ENCODE measurements around the gene ARG2. TPM values are rescaled to one million over a fixed set of nuclear protein-coding genes. Genes with fewer than 3 reads are reported as not detected.

ARG2 gene
- total and polyA plus RNA-seq, 2 of the 4 experiments (the other 2 are of a cell fraction) = 1.1 to 2.5 TPM

- TF ChIP-seq, protein P1, sequence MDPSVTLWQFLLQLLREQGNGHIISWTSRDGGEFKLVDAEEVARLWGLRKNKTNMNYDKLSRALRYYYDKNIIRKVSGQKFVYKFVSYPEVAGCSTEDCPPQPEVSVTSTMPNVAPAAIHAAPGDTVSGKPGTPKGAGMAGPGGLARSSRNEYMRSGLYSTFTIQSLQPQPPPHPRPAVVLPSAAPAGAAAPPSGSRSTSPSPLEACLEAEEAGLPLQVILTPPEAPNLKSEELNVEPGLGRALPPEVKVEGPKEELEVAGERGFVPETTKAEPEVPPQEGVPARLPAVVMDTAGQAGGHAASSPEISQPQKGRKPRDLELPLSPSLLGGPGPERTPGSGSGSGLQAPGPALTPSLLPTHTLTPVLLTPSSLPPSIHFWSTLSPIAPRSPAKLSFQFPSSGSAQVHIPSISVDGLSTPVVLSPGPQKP (IDR thresholded peaks at IDR 0.05; ENCODE audit: borderline replicate concordance, low read depth, low read length) = no peak
- TF ChIP-seq SMC3 (IDR thresholded peaks at IDR 0.05; ENCODE audit: low read depth, low read length) = no peak
These were observed at the start of gene ARG2 (continued) for GRCh38 chr14:67619446-67620216.

DNA sequence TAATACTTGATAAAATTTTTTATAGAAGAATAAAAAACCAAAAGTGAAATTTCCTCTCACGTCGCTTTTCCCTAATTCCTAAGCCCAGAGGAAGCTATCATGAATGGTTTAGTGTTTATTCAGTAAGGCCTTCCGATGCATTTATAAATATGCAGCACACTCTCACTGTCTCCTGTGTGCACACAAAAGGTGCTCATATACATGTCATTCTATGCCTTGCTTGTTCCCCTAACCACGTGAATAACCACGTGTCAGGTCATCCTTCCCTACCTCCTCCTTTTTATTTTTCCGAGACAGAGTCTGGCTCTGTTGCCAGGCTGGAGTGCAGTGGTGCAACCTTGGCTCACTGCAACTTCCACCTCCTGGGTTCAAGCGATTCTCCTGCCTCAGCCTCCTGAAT is 49.3 kb upstream of the ARG2 start:
- no peak overlapping the region for H3K18ac ChIP-seq (ENCODE audit: low read depth, low read length)
- no peaks in the 10 kb centered on the region for H3K36me3 ChIP-seq (ENCODE audit: control insufficient read depth, insufficient read depth, low read length)
- H3K9me3 ChIP-seq (ENCODE audit: control insufficient read depth, insufficient read depth, low read length) = no peaks in the 10 kb centered on the region
- no peak overlapping the region for H3K4ac ChIP-seq (ENCODE audit: low read depth, low read length)
- ChIA-PET CTCF (interaction anchor here (0.6 to 3.6 kb wide), 8 partner anchors 10 to 143 kb away, joined by 3 to 39 read pairs (median 6); no protein-coding TSS in a partner anchor), POLR2A (ENCODE audit: unreplicated experiment) (no interaction called here)
- intact Hi-C loops (cut with micrococcal nuclease) = no loop called here
- no peak overlapping the region for H2BK15ac ChIP-seq (ENCODE audit: low read depth, low read length)
- H2BK120ac ChIP-seq (ENCODE audit: low read depth, low read length) = no peak overlapping the region
- no peaks in the 10 kb centered on the region for H3K9me1 ChIP-seq (ENCODE audit: insufficient read depth, low read length)
- no peaks in the 10 kb centered on the region for H3K4me1 ChIP-seq (ENCODE audit: control insufficient read depth, insufficient read depth, low read length)
- no peak overlapping the region for H3K23ac ChIP-seq (ENCODE audit: low read depth, low read length)
- in situ Hi-C loops (cut with MboI; ENCODE audit: low sequenced_read_pairs) = no loop called here
- no peak overlapping the region for H3K4me3 ChIP-seq (ENCODE audit: insufficient read depth, low read depth, low read length)
- no CpG with 5 or more reads among the region's 7 CpGs for WGBS, 2 experiments (ENCODE audit: extremely low coverage in 2 of 2, insufficient read length in 1 of 2)
- H2BK5ac ChIP-seq (ENCODE audit: low read depth, low read length, poor library complexity, severe bottlenecking) = no peak overlapping the region
- no peak overlapping the region for H4K91ac ChIP-seq (ENCODE audit: insufficient read depth, low read depth, low read length)
- H3K14ac ChIP-seq (replicated peaks; ENCODE audit: low read depth, low read length) = no peak overlapping the region
- no peak overlapping the region for H4K8ac ChIP-seq (ENCODE audit: low read depth in 2 of 2, low read length in 2 of 2)
- no peak overlapping the region for H2AK5ac ChIP-seq (ENCODE audit: low read depth, low read length)
- H2AK9ac ChIP-seq (replicated peaks; ENCODE audit: low read depth, low read length, poor library complexity) = no peak overlapping the region
- no peak for DNase-seq
- no peak overlapping the region for H3K27ac ChIP-seq (ENCODE audit: insufficient read depth, low read length)
- H3K9ac ChIP-seq (ENCODE audit: low read depth, low read length) = no peak overlapping the region
- H3K79me1 ChIP-seq (ENCODE audit: low read depth in 1 of 2, low read length in 2 of 2) = no peaks in the 10 kb centered on the region
- H4K20me1 ChIP-seq (ENCODE audit: insufficient read depth, low read length) = no peaks in the 10 kb centered on the region
- H3K27me3 ChIP-seq (ENCODE audit: control insufficient read depth, insufficient read depth, low read length) = peaks cover 9% of the 10 kb centered on the region
- H2AFZ ChIP-seq (replicated peaks; ENCODE audit: low read length, poor library complexity) = no peak overlapping the region
- H2BK20ac ChIP-seq (ENCODE audit: low read depth, low read length) = no peak overlapping the region
- H4K5ac ChIP-seq (ENCODE audit: low read depth, low read length) = no peak overlapping the region
- H3K4me2 ChIP-seq (ENCODE audit: low read depth, low read length) = no peak overlapping the region
- dilution Hi-C loops (cut with HindIII; ENCODE audit: low sequenced_read_pairs, unreplicated experiment) = no loop called here
- ATAC-seq (ENCODE audit: low read depth) = no peak
- no TSS peak for BruUV-seq (replicated peaks)
- H3K56ac ChIP-seq (ENCODE audit: extremely low read depth, insufficient read depth, low read length) = no peak overlapping the region
- TF ChIP-seq NFE2L2 (IDR thresholded peaks at IDR 0.05; ENCODE audit: low read depth, low read length) (no peak), RCOR1 (IDR thresholded peaks at IDR 0.05; ENCODE audit: insufficient replicate concordance, low read length) (no peak), CEBPB (IDR thresholded peaks at IDR 0.05; ENCODE audit: low read depth, low read length) (no peak), RFX5 (IDR thresholded peaks at IDR 0.05; ENCODE audit: low read depth, low read length) (no peak), SMC3 (IDR thresholded peaks at IDR 0.05; ENCODE audit: low read depth, low read length) (no peak), MAZ (IDR thresholded peaks at IDR 0.05; ENCODE audit: borderline replicate concordance, low read depth, low read length) (no peak), POLR2A (IDR thresholded peaks at IDR 0.05; ENCODE audit: low read depth, low read length) (no peak), MXI1 (IDR thresholded peaks at IDR 0.05; ENCODE audit: borderline replicate concordance, low read depth, low read length) (no peak), CHD1 (IDR thresholded peaks at IDR 0.05; ENCODE audit: low read depth, low read length) (no peak), BHLHE40 (IDR thresholded peaks at IDR 0.05; ENCODE audit: low read depth, low read length) (no peak)
- TF ChIP-seq, protein P2, sequence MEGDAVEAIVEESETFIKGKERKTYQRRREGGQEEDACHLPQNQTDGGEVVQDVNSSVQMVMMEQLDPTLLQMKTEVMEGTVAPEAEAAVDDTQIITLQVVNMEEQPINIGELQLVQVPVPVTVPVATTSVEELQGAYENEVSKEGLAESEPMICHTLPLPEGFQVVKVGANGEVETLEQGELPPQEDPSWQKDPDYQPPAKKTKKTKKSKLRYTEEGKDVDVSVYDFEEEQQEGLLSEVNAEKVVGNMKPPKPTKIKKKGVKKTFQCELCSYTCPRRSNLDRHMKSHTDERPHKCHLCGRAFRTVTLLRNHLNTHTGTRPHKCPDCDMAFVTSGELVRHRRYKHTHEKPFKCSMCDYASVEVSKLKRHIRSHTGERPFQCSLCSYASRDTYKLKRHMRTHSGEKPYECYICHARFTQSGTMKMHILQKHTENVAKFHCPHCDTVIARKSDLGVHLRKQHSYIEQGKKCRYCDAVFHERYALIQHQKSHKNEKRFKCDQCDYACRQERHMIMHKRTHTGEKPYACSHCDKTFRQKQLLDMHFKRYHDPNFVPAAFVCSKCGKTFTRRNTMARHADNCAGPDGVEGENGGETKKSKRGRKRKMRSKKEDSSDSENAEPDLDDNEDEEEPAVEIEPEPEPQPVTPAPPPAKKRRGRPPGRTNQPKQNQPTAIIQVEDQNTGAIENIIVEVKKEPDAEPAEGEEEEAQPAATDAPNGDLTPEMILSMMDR (conservative IDR thresholded peaks at IDR 0.05; ENCODE audit: low read depth, low read length) = no peak
- TF ChIP-seq, protein P3, sequence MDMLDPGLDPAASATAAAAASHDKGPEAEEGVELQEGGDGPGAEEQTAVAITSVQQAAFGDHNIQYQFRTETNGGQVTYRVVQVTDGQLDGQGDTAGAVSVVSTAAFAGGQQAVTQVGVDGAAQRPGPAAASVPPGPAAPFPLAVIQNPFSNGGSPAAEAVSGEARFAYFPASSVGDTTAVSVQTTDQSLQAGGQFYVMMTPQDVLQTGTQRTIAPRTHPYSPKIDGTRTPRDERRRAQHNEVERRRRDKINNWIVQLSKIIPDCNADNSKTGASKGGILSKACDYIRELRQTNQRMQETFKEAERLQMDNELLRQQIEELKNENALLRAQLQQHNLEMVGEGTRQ (IDR thresholded peaks at IDR 0.05; ENCODE audit: low read depth, low read length) = no peak

All from IMR-90 (cell line).